GM19239 (cell line): ENCODE results near the gene ADARB2.
"Not testable (repeated sequence)": the region's sequence is repeated elsewhere in the genome, so short reads cannot be mapped to it uniquely, and the experiment has no call there.

ENCODE experiments used
- DNase-seq: peaks from one replicate; pipeline ENCODE4 v3.0.0; 2011; ENCODE audit warnings: low spot score; ENCODE audit not compliant: insufficient read length
- FAIRE-seq: peaks from 2 replicates; lab custom pipeline; 2011; peaks lifted over from hg19 to GRCh38; lab: Jason Lieb, UNC

The ADARB2 gene

GRCh38 chr10:1406967-1407945 is 330.1 kb downstream of the ADARB2 start:
- DNase-seq = no peak
- no peak for FAIRE-seq

GRCh38 chr10:1406132-1406966 is 331.0 kb downstream of the ADARB2 start:
- FAIRE-seq (no peak), DNase-seq (no peak)

GRCh38 chr10:1404323-1405260 is 332.7 kb downstream of the ADARB2 start:
- FAIRE-seq (no peak), DNase-seq (no peak)

- FAIRE-seq = no peak
Observed at GRCh38 chr10:1403508-1404322, 333.6 kb downstream of the ADARB2 start.

GRCh38 chr10:1402816-1403507 is 334.4 kb downstream of the ADARB2 start:
- FAIRE-seq (no peak), DNase-seq (no peak)

More at GRCh38 chr10:1403508-1404322, 333.6 kb downstream of the ADARB2 start:
- no peak for DNase-seq

GRCh38 chr10:1402016-1402770 is 335.1 kb downstream of the ADARB2 start:
- DNase-seq (no peak), FAIRE-seq (no peak)

- FAIRE-seq (no peak), DNase-seq (no peak)
Observed at GRCh38 chr10:1401071-1401965, 336.0 kb downstream of the ADARB2 start.

GRCh38 chr10:1400101-1401070 is 336.9 kb downstream of the ADARB2 start:
- no peak for FAIRE-seq

GRCh38 chr10:1399431-1400100 is 337.8 kb downstream of the ADARB2 start:
- FAIRE-seq (no peak), DNase-seq (no peak)

More at GRCh38 chr10:1400101-1401070, 336.9 kb downstream of the ADARB2 start:
- DNase-seq = no peak

- DNase-seq (no peak), FAIRE-seq (no peak)
Observed at GRCh38 chr10:1398626-1399410, 338.5 kb downstream of the ADARB2 start.

- not testable (repeated sequence) for DNase-seq, FAIRE-seq
Observed at GRCh38 chr10:1398116-1398515, 339.2 kb downstream of the ADARB2 start.

- DNase-seq = no peak
- FAIRE-seq = no peak
Observed at GRCh38 chr10:1396297-1396635, 341.1 kb downstream of the ADARB2 start.

GRCh38 chr10:1395481-1396296 is 341.6 kb downstream of the ADARB2 start:
- DNase-seq (no peak), FAIRE-seq (no peak)
